DND-41 (cell line): ENCODE results near the gene FANK1.

Experiments used
- ATAC-seq: fragments of 200-7000 bp; cut with Tn5 transposase; 3 replicates; pipeline ENCODE4 v1.9.1; 2021; ENCODE audit warnings: low read depth; ENCODE audit not compliant: insufficient read depth
- DNase-seq: peaks from one replicate; pipeline ENCODE4 v3.0.0-alpha.2; 2020
- H2AFZ ChIP-seq: 2 replicates; pipeline ENCODE4 v1.6.0; 2012; ENCODE audit warnings: low read depth, low read length
- H3K27ac ChIP-seq: 2 replicates; pipeline ENCODE4 v1.5.1; 2012; ENCODE audit warnings: low read length, inconsistent platforms
- H3K27me3 ChIP-seq: fragments of 200-600 bp; sonication (generic); 2 replicates; pipeline ENCODE4 v1.6.0; 2012; ENCODE audit warnings: low read length, mild to moderate bottlenecking, inconsistent platforms; ENCODE audit not compliant: insufficient read depth, poor library complexity
- H3K36me3 ChIP-seq: 2 replicates; pipeline ENCODE4 v1.5.1; 2012; ENCODE audit warnings: low read length, inconsistent platforms; ENCODE audit not compliant: insufficient read depth
- H3K4me1 ChIP-seq: 2 replicates; pipeline ENCODE4 v1.5.1; 2012; ENCODE audit warnings: mild to moderate bottlenecking, low read length; ENCODE audit not compliant: insufficient read depth
- H3K4me2 ChIP-seq: 2 replicates; pipeline ENCODE4 v1.6.0; 2012; ENCODE audit warnings: mild to moderate bottlenecking, moderate library complexity, low read length, inconsistent platforms; ENCODE audit not compliant: insufficient read depth
- H3K4me3 ChIP-seq, 2 experiments: fragments of 200-600 bp in 1 of 2; shearing (Covaris generic) in 1 of 2; 2 replicates each; pipeline ENCODE4 v1.5.1; 2012 to 2016; ENCODE audit warnings: inconsistent platforms in 2 of 2, low read length in 2 of 2, mild to moderate bottlenecking in 2 of 2, low read depth in 1 of 2, moderate library complexity in 1 of 2
- H3K79me2 ChIP-seq: 2 replicates; pipeline ENCODE4 v1.6.0; 2012; ENCODE audit warnings: low read length, inconsistent platforms; ENCODE audit not compliant: insufficient read depth
- H3K9ac ChIP-seq: 2 replicates; pipeline ENCODE4 v1.6.0; 2012; ENCODE audit warnings: low read depth, mild to moderate bottlenecking, inconsistent platforms, low read length, moderate library complexity
- H3K9me3 ChIP-seq: 2 replicates; pipeline ENCODE4 v1.5.1; 2012; ENCODE audit warnings: low read length, moderate library complexity, mild to moderate bottlenecking, inconsistent platforms; ENCODE audit not compliant: insufficient read depth, severe bottlenecking
- H4K20me1 ChIP-seq: 2 replicates; pipeline ENCODE4 v1.6.0; 2012; ENCODE audit warnings: low read length; ENCODE audit not compliant: insufficient read depth
- EZH2 ChIP-seq: IDR thresholded peaks from 3 replicates; pipeline ENCODE4 v1.6.1; 2012; ENCODE audit warnings: borderline replicate concordance, low read depth, mild to moderate bottlenecking, moderate library complexity, low read length, inconsistent platforms; ENCODE audit not compliant: severe bottlenecking
- TF ChIP-seq, protein P1 (sequence below): IDR thresholded peaks from 2 replicates; pipeline ENCODE4 v1.5.1; 2012; ENCODE audit warnings: borderline replicate concordance, low read length, moderate library complexity, mild to moderate bottlenecking; ENCODE audit not compliant: poor library complexity, severe bottlenecking; ENCODE audit errors: extremely low read depth

FANK1 gene

DNA sequence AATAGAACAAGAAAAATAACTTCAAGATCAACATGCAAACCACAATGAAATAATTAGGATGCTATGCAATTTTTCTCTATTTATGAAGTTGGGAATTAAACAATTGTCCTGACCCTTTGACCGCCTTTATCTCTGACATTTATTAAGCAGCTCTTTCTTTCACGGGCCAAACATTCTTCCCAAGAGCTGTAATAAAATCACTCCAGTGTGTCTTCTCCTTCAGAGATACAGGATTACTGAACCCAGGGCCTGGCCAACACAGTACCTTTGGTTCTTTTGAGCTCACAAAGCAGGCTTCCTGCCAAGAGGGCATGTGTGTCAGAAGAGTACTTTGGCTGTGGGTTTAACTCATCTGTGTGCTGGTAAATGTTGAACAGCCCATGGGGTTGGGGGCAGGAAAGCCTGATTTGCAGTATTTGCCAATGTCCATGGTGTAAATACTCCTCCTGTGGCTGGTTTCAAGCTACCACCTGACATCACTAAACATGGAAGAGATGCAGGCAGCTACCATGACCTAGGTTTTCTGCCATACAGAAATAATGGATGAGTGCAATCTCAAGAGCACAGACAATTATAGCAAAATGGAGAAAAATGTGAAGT is 121.7 kb downstream of the FANK1 start:
- no peaks in the 10 kb centered on the region for H3K4me1 ChIP-seq
- no peak overlapping the region for H3K9ac ChIP-seq
- H4K20me1 ChIP-seq: no peaks in the 10 kb centered on the region
- no peak overlapping the region for H3K4me3 ChIP-seq
- DNase-seq (no peak), ATAC-seq (no peak)
- no peaks in the 10 kb centered on the region for H3K79me2 ChIP-seq
- no peaks in the 10 kb centered on the region for H3K9me3 ChIP-seq
- no peak overlapping the region for H2AFZ ChIP-seq
- TF ChIP-seq EZH2: no peak
- TF ChIP-seq, protein P1, sequence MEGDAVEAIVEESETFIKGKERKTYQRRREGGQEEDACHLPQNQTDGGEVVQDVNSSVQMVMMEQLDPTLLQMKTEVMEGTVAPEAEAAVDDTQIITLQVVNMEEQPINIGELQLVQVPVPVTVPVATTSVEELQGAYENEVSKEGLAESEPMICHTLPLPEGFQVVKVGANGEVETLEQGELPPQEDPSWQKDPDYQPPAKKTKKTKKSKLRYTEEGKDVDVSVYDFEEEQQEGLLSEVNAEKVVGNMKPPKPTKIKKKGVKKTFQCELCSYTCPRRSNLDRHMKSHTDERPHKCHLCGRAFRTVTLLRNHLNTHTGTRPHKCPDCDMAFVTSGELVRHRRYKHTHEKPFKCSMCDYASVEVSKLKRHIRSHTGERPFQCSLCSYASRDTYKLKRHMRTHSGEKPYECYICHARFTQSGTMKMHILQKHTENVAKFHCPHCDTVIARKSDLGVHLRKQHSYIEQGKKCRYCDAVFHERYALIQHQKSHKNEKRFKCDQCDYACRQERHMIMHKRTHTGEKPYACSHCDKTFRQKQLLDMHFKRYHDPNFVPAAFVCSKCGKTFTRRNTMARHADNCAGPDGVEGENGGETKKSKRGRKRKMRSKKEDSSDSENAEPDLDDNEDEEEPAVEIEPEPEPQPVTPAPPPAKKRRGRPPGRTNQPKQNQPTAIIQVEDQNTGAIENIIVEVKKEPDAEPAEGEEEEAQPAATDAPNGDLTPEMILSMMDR: no peak
- no peaks in the 10 kb centered on the region for H3K36me3 ChIP-seq
- H3K27me3 ChIP-seq: no peaks in the 10 kb centered on the region
- no peak overlapping the region for H3K4me2 ChIP-seq
- no peak overlapping the region for H3K27ac ChIP-seq

DNA sequence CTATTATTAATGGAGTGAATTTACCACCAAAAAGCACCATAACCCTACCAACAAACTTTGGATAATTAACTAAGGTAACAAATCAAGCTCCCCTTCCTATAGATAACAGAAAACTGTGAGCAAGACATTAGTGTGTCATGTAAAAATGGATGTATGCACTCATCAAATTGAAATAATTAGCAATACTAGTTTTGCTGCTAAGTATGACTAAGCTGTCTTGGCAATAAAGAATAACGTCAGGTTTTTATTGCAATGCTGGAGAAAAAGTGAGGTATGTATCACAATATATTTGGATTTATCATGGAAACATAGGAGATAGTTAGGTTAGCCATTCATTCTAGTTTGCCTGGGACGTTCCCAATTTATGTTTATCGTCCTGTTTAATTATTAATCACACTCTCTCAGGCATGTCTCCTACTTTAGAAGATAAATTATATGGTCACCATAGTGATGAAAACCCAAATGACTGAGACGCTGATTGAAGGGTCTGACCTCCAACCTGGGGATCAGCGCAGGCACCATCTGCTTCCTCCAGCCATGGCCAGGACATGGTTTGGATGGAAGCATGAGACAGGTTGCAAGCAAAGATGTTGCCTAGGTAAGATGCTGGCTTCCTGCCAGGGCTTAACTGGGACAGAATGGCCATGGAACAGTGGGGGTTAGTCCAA is 125.6 kb downstream of the FANK1 start:
- no peaks in the 10 kb centered on the region for H3K79me2 ChIP-seq
- DNase-seq (no peak), ATAC-seq (no peak)
- H3K9me3 ChIP-seq: no peaks in the 10 kb centered on the region
- H3K27ac ChIP-seq: no peak overlapping the region
- H3K4me2 ChIP-seq: no peak overlapping the region
- no peak overlapping the region for H2AFZ ChIP-seq
- H3K36me3 ChIP-seq: no peaks in the 10 kb centered on the region
- H3K4me3 ChIP-seq: no peak overlapping the region
- no peaks in the 10 kb centered on the region for H3K27me3 ChIP-seq
- H3K4me1 ChIP-seq: no peaks in the 10 kb centered on the region
- H3K9ac ChIP-seq: no peak overlapping the region
- H4K20me1 ChIP-seq: no peaks in the 10 kb centered on the region
- TF ChIP-seq, protein P1: no peak
- TF ChIP-seq EZH2: no peak

DNA sequence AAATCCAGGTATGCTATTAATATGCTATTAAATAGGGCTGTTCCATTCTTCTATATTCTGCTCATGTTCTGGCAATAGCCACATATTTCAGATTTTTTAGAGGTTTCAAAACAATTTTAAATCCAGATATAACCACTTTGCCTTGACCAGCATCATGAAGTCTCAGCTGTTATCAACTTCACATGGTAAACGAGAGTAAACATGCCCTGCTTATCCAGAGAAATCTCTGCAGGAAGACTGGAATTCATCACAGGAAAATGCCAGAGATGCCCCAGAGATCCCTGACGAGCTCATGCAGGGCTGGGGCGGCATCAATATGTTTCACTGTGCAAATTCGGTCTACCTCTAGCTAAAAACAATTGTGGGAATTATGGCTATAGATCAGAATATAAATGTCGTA is 126.5 kb downstream of the FANK1 start:
- DNase-seq (no peak), ATAC-seq (no peak)
- Histone ChIP-seq H3K9me3 (no peaks in the 10 kb centered on the region), H3K4me2 (no peak overlapping the region), H3K27me3 (no peaks in the 10 kb centered on the region), H3K79me2 (no peaks in the 10 kb centered on the region), H4K20me1 (no peaks in the 10 kb centered on the region), H2AFZ (no peak overlapping the region), H3K27ac (no peak overlapping the region), H3K4me1 (no peaks in the 10 kb centered on the region), H3K36me3 (no peaks in the 10 kb centered on the region), H3K4me3 (no peak overlapping the region), H3K9ac (no peak overlapping the region)
- TF ChIP-seq EZH2: no peak
- TF ChIP-seq, protein P1: no peak
